HG02938 (cell line): Measurements from ENCODE around the gene BACE1.
"Not testable (repeated sequence)": the region's sequence is repeated elsewhere in the genome, so short reads cannot be mapped to it uniquely, and the experiment has no call there.

Source experiments
- ATAC-seq: cut with Tn5 transposase; IDR thresholded peaks from one replicate; pipeline ENCODE4 v1.9.1; 2021; ENCODE audit warnings: mild to moderate bottlenecking, moderate library complexity; ENCODE audit not compliant: unreplicated experiment

BACE1 gene

DNA sequence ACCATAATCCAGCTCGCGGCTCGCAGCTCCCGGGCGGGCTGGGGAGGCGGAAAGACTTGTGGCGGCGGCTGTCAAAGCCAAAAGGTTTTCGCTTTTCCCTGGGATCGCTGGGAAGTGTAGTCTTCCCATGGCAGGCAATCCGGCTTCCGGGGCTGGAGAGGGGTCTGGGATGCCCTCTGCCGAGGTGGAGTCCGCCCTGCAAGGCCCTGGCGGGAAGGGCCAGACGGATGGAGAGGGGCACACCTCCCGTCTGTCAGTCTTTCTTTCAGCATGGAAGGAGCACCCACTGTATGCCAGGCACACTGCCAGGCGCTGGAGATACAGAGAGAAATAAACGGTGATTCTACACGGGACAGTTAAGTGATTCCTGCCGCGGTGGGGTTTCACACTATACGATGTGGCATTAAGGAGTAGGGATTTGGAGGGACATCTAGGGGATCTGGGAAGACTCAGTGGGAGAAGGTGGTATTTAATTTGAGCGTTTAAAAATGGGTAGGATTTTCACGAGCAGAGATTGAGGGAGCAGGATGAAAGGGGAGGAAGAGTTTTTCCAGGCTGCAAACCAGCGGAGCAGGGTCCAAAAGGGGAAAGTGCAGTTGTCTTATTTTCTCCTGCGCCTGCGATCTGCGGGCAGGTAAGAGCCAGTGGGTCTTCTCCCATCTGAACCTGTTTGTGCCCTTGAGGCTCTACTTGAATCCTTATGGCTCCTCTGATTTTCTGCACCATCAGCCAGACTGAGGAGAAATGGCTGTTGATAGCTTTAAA is at the start of gene BACE1:
BACE1 (minus strand) TSS at position 60 of the 765 bp plus-strand sequence. CDS start 461 bp downstream, outside the sequence.
- no peak for ATAC-seq

DNA sequence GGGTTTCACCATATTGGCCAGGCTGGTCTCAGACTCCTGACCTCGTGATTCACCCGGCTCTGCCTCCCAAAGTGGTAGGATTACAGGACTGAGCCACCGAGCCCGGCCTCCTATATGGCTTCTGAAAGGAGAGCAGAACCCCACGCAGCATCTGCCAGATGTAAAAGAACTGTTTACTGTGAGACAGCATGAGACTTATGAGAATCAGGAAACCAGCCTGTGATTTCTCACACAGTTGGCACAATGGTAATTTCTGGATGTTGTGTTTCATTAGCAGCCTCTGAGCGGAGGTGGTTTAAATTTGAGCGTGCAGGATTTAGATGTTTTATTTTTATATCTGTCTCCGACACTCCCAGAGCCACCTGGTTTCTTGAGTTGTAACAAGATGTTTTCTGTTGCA is 45.4 kb upstream of the BACE1 start:
- ATAC-seq: no peak

DNA sequence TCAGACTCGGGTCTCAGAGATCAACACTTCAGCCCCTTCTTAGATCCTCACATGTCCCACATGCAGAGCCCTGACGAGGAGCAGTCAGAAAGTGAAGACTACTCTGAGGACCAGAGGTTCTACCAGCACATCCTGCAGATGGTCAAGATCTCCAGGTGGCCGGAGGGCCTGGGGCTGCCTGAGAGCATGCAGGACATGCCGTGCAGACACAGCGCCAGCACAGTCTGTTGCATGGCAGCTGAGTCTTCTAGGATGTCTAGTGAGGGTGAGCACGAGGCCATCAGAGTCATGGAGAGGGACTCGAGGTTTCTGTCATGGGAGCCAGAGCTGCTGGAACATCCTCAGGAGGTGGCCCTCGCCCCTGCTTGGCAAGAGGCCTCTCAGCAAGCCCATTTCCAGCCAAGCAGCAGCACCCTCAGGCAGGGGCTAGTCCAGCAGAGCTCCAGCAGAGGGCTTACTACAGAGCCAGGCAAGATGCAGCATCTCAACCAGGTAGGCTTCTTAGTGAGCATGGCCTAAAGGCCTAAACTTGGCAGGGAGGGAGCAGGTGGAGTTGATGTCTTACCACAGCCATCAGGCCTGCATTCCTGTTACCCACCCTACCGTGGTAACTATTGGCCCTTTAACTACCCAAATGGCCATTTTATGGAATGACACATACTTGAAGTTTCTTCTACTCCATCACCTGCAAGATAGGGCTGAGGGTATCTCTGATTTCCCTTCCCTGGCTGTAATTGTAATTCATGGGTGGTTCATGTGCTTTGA is 40.3 kb upstream of the BACE1 start:
- no peak for ATAC-seq

- ATAC-seq: no peak
These were observed 38.5 kb upstream of the BACE1 start for GRCh38 chr11:117354550-117354949.

- no peak for ATAC-seq
These were observed 29.0 kb upstream of the BACE1 start for GRCh38 chr11:117345039-117345438.

DNA sequence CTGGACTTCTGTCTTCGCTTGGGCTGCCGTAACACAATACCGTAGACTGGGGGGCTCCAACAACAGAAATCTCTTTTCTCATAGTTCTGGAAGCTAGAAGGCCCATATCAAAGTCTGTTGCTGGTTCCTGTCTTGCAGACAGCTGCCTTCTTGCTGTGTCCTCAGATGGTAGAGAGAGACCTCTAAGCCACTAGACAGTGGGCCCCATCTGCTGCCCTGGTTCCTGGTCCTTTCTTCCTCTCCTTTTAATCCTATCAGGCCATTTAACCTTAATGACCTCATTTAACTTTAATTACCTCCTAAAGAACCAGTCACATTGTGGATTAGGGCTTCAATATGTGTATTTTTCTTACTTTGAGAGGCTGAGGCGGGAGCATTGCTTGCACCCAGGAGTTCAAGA is 21.0 kb upstream of the BACE1 start:
- ATAC-seq: no peak

GRCh38 chr11:117335399-117335798 is 19.3 kb upstream of the BACE1 start:
- ATAC-seq: no peak

GRCh38 chr11:117334896-117335295 is 18.8 kb upstream of the BACE1 start:
- ATAC-seq: no peak

DNA sequence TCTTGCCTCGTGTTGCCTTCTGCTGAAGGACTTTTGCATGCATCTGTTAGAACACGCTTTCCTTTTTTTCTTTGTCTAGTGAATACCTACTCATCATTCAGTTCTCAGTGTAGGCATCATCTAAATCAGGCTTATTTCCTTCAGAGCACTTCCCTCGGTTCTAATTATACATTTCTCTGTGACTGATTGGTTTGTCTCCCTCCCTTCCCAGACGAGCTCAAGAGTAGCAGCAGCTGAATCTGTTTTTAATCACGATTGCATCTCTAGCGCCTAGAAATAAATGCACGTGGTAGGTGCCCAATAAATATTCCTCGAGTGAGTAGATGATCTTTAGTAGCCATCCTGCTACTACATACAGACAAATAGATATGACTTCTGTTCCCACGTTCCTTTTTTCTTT is 17.9 kb upstream of the BACE1 start:
- ATAC-seq: no peak

- no peak for ATAC-seq
These were observed 16.8 kb upstream of the BACE1 start for GRCh38 chr11:117332843-117333242.

GRCh38 chr11:117328375-117329010 is 12.4 kb upstream of the BACE1 start:
- ATAC-seq: peak; percentile 10

GRCh38 chr11:117327567-117328374 is 11.7 kb upstream of the BACE1 start, which contains the start of gene CEP164:
TSS of gene CEP164 (plus strand) at chr11:117327854. CDS start at chr11:117338587, 10,733 bp downstream.
- ATAC-seq: peak; percentile 92

DNA sequence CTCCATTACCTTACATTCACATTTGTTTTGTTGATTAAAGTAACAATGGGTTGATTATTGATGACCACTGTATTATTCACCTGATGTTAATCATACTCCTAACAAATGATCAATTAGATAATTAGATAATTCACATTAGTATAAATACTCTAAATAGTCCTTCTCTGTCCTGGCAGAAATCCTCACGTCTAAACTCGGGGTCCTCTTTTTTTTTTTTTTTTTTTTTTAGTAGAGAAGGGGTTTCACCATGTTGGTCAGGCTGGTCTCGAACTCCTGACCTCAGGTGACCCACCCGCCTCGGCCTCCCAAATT is 11.2 kb upstream of the BACE1 start:
- ATAC-seq: not testable (repeated sequence)

- ATAC-seq: no peak
These were observed 3.3 kb upstream of the BACE1 start for GRCh38 chr11:117319214-117319840.

GRCh38 chr11:117318738-117319137 is 2.7 kb upstream of the BACE1 start:
- ATAC-seq: no peak

- no peak for ATAC-seq
These were observed 515 bp downstream of the BACE1 start for GRCh38 chr11:117315285-117316196.

DNA sequence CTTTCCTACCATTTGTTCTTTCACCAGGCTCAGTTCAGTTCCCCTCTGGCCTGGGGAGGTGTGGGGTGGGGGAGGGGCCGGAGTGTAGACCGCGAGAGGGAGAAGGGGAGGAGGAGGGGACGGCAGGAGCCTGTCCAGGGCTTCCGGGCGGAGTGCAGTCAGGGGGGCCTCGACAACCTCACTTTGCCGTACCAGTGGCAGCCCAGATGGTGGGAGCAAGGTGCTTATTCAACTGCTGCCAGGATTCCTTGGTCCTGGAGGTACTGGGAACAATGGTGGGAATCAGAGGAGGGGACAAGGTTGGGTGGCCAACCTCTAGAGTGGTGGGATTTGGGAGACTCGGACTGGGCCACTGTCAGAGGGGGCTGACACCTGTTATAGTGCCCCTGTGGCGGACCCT is 1.2 kb downstream of the BACE1 start:
- ATAC-seq: no peak

GRCh38 chr11:117313828-117314768 is 2.0 kb downstream of the BACE1 start:
- ATAC-seq: no peak
